Activated CD4-positive, alpha-beta T cell treated with anti-CD3 and anti-CD28 coated beads for 48 hours (primary cell): ENCODE data around the gene GRIN2A.

ENCODE experiments used
- DNase-seq: peaks from one replicate; pipeline ENCODE4 v3.0.0-alpha.2; 2020

The GRIN2A gene

GRCh38 chr16:9846362-9847099 is 335.7 kb downstream of the GRIN2A start:
- no peak for DNase-seq

DNA sequence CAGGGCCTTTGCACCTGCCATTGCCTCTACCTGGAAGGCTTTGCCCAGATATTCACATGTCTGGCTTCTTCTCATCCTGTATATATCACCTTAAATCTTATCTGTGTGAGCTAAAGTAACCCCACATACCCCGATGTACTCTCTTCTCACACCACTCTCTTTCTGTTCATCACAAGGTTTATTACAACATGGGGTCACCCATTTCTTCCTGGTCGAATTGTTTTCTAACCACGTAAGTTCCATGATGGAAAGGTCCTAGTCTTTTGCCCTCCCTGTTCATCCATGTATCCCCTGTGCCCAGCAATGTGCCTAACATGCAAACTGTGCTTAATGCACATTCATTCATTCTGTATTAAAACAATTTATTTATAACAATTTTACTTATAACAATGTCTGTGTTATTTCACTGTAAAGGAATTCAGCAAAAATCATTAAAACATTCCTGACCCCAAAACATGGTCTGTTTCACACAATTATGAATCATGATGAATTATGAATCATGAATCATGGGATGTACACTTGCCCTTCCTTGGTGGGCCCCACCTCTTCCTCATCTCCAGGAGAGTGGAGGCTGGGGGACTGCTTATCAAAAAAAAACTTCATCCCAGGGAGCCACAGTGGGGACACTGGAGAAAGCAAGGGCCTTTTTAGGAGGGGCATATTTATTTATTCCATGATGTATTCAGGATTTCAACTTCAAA is 336.4 kb downstream of the GRIN2A start:
- DNase-seq: no peak

DNA sequence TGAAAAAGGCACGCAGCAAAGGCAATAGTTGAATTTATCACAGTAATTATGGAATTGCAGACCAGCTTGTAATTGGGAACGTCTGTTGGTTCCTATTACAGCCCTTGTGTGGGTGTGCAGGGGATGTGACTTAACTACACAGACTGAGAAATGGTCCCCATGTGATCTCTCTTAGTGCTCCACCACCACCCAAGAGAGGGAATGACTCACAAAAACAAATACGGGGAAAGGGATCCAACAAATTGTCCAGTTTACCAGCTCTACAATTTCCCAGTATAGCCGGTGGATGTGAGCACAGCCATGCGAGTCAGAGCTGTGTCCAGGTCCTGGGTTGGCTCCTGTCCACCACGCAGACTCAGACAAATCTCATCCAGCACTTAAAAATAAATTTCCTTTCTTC is 337.9 kb downstream of the GRIN2A start:
- DNase-seq: no peak

DNA sequence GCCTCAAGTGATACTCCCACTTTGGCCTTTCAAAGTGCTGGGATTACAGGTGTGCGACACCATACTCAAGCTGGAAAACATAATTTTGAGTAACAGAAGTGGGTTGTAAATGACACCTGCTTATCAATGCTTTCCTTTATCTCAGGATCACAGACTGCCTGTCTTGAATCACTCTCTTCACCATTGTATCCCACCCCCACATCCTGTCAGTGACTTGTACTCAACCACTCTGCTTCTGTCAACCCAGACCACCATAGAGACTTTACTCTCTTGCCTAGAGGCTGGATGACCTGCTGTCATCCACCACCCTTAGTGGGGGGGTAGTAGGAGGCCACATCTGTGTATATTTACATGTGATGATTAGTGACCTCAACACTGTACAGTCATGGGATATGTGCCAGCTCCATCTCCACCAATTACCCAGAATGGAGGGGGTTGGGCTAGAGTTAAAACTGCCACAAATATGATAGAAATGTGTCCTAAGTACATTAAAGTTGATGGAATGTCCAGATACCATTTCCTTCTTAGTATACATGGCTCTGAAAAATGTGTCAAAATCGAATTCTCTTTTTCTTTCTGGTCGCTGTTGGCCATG is 338.7 kb downstream of the GRIN2A start:
- no peak for DNase-seq

DNA sequence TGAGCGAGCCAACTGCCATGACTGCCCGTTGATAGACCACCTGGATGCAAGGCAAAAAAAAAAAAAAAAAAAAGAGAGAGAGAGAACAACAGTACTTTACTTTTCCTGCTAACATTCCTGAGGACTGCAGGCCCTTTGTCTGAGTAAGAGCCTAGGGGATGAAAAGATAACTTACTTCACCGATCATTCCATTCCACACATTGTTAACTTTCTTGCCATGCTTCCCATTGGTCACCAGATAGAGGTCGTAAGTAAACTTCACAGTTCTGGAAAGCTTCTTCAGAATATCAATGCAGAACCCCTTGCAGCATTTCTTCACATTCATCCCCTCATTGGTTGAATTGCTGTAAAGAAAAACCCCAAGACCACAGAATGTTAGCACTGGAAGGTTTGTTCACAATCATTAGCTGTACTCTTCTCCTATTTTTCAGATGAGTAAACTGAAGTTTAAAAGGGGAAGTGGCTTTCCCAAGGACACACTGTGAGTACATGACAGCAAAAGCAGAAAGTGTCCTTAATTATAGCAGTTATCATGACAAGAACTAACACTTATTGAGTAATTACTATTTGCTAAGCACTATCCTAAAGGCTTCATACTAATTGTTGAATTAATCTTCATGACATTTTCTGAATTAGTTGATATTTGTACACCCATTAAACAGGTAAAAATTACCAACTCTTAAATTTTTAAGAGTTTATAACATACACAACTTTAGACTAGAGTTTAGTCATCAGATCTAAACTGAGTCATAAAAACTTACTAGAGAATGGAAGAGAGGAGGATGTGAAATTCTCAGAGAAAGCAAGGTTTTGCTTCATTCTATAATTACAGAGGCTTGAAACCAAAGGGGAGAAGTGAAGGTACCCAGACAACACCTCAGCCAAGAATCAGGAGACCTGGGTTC is 341.2 kb downstream of the GRIN2A start:
- no peak for DNase-seq

GRCh38 chr16:9837481-9837880 is 344.7 kb downstream of the GRIN2A start:
- no peak for DNase-seq

- DNase-seq: no peak
Observed at GRCh38 chr16:9836118-9836736, 346.0 kb downstream of the GRIN2A start.

- DNase-seq: no peak
Observed at GRCh38 chr16:9827062-9827752, 355.0 kb downstream of the GRIN2A start.

GRCh38 chr16:9826656-9827055 is 355.6 kb downstream of the GRIN2A start:
- no peak for DNase-seq

DNA sequence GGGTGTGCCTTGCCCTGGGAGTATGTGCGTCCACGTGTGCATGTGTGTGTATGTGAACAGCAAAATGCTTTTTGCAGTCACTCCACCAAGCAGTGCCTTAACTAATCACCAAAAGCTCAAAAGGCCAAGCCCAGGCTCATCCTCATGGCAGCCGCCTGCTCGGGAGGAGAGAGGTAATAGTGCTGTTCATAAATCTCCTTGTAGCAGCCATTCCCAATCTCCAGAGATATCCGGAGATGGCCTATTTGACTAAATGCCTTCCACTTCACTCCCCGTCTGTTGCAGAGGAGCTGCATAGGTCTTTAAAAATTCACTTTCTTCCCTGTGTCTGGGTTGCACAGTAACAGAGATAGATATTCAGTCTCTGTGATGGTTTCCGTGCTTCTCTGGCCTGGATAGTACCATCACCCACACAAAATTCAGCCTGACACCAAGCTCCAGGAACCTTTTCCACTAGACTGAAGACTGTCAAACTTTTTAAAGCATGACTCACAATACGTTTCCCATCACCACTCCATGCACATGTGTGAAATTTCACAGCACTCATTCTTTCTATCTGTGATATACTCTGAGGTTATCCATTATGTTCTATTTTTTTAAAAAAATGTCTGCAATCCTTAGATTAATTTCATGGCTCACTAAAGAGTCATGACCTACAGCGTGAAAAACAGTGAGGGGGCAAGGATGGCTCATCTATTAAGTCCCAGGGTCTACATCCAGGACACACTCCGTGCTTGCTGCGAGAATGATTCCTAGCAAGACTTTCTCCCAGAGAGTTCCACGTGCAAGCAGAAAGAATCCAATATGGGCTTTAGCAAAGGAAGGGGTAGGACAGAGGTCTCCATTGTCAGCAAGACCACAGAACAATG is 357.8 kb downstream of the GRIN2A start:
- no peak for DNase-seq

DNA sequence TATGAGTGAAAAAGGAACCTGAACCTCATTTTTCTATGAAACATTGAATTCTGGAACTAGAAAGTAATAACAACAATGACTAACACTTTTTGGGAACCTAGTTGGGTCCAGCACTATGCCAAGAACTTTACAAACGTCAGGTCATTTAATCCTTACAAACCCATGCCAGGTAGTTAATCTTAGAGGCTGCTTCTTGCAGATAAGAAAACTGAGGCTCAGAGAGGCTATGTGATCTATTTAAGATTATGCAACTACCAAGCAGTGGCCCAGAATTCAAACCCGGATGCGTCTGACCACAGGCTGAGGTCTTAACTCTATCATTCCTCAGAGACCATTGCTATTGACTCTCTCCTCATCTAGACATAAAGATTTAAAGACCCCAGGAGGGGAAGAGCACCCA is 358.7 kb downstream of the GRIN2A start:
- DNase-seq: no peak

- DNase-seq: no peak
Observed at GRCh38 chr16:9821970-9822369, 360.3 kb downstream of the GRIN2A start.

- no peak for DNase-seq
Observed at GRCh38 chr16:9821331-9821730, 360.9 kb downstream of the GRIN2A start.

DNA sequence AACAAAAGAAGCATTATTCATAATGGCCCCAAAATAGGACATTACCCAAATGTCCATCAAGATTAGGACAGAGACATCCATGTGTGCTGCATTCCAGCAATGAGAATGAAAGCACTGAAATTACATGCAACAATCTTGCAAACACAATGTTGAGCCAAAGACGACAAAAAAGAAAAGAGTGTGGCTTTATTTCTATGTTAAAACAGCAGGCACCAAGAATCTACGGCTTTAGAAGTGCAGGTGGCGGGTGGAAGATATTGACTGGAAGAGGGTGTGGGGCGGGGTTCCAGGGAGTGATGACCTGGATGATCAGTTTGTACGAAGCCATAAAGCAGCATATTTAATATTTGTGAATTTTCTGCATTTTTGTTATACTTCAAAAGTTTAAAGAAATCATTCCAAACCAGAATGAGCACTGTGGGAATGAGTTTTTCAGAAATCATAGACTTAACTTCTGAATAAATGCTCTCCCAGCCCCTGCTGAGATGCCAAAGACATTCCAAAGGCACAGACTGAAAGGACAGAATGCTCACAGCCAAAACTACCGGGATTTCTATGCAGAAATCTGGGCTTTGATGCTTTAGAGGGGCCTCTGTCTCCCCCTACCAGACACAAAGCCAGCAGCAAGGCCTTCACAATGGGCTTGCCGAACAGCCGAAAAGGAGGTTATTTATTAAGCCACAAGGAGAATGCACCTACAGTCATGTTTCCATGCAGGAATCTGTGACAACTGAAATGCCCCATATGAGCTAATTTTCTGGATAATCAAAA is 361.6 kb downstream of the GRIN2A start:
- no peak for DNase-seq

DNA sequence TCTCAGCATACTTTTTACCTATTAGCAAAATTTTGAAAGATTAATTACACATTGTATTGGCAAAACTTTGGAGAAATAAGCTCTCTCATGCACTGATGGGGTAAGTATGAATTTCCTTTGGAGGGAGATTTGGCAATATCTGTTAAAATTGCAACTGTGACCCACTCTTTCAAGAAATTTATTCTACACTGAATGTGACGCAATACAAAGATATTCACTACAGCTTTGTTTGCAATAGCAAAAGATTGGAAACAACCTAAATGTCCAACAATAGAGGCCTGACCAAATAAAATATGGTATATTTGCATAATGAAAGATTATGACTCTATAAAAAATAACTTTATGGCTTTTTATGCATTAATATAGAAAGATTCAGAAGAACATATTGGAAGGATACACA is 363.5 kb downstream of the GRIN2A start:
- no peak for DNase-seq

DNA sequence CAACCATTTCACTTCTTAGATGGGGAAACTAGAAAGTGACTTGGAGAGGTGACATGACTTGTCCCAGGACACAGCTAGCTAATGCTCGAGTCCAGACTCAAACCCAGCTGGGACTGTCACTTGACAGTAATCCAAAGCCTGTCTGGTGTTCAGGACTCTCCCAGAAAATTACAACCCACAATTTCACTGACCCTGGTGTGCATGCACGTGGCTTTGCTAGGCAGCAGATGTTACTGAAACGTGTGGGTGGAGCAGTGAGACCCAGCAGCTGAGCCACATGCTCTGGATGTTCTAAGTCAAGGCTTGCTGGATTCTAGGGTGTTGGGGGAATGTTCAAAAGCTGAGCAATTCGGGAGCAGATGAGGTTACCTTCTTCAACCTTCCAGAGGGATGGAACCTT is 364.6 kb downstream of the GRIN2A start:
- DNase-seq: no peak

DNA sequence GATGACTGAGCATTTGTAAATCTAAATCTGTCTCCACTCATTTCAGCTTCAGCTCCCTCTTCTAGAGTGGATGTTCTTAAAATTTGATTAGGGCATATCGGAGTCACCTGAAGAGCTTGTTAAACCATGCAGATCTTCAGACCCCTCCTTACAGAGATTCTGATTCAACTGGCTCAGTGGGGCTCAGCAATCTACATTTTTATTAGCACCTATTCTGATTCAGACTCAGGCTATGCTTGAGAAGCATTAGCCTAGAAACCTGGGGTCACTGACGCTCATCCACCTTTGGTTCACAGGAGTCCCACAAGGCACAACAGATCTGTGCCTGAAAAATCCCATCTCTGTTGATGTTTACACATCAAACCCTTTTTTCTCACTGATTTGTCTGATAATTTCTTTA is 365.6 kb downstream of the GRIN2A start:
- no peak for DNase-seq

GRCh38 chr16:9813665-9814064 is 368.6 kb downstream of the GRIN2A start:
- no peak for DNase-seq

GRCh38 chr16:9808210-9808609 is 374.0 kb downstream of the GRIN2A start:
- no peak for DNase-seq

GRCh38 chr16:9807302-9807701 is 374.9 kb downstream of the GRIN2A start:
- no peak for DNase-seq
